SK-N-SH treated with all-trans-retinoic acid at 6 μM for 48 hours (cell line): ENCODE measurements around the gene MAST3.
A peak's percentile ranks its signal among the peaks of the same experiment; 100 is the strongest.

Experiments
- ATAC-seq: fragments of 200-7000 bp; cut with Tn5 transposase; 3 replicates; pipeline ENCODE4 v1.9.1; 2020; ENCODE audit warnings: mild to moderate bottlenecking, moderate library complexity
- ARNTL ChIP-seq: fragments of 450-650 bp; formaldehyde crosslinking; IDR thresholded peaks from 2 replicates; pipeline ENCODE4 v1.5.0; 2020; ENCODE audit warnings: low read depth, mild to moderate bottlenecking, moderate library complexity, borderline replicate concordance
- BACH2 ChIP-seq: fragments of 250-450 bp; sonication (Bioruptor Pico); IDR thresholded peaks from 2 replicates; pipeline ENCODE4 v1.9.0; 2021; ENCODE audit warnings: mild to moderate bottlenecking, borderline replicate concordance
- CSDC2 ChIP-seq: fragments of 250-450 bp; sonication (Bioruptor Pico); IDR thresholded peaks from 2 replicates; pipeline ENCODE4 v1.5.0; 2020; ENCODE audit warnings: mild to moderate bottlenecking, moderate library complexity
- ESRRG ChIP-seq: fragments of 250-450 bp; sonication (Bioruptor Pico); IDR thresholded peaks from 2 replicates; pipeline ENCODE4 v1.6.1; 2021; ENCODE audit warnings: mild to moderate bottlenecking
- PPARA ChIP-seq: fragments of 250-450 bp; sonication (Bioruptor Pico); IDR thresholded peaks from 2 replicates; pipeline ENCODE4 v1.5.0; 2020; ENCODE audit warnings: mild to moderate bottlenecking, borderline replicate concordance
- SNAI2 ChIP-seq: fragments of 250-450 bp; sonication (Bioruptor Pico); IDR thresholded peaks from 2 replicates; pipeline ENCODE4 v1.5.0; 2020; ENCODE audit warnings: mild to moderate bottlenecking, moderate library complexity
- TCF4 ChIP-seq: fragments of 250-450 bp; sonication (Bioruptor Pico); IDR thresholded peaks from 2 replicates; pipeline ENCODE4 v1.8.0; 2021; ENCODE audit warnings: mild to moderate bottlenecking, moderate library complexity, borderline replicate concordance
- TOX ChIP-seq: fragments of 250-450 bp; sonication (Bioruptor Pico); IDR thresholded peaks from 2 replicates; pipeline ENCODE4 v1.8.0; 2021; ENCODE audit warnings: mild to moderate bottlenecking, moderate library complexity, borderline replicate concordance
- ZC3H10 ChIP-seq: fragments of 250-450 bp; sonication (Bioruptor Pico); IDR thresholded peaks from 2 replicates; pipeline ENCODE4 v1.5.1; 2021; ENCODE audit warnings: mild to moderate bottlenecking, moderate library complexity
- ZNF70 ChIP-seq: fragments of 450-650 bp; formaldehyde crosslinking; IDR thresholded peaks from 2 replicates; pipeline ENCODE4 v1.5.0; 2020; ENCODE audit warnings: mild to moderate bottlenecking, moderate library complexity
- ZNF8 ChIP-seq: fragments of 450-650 bp; formaldehyde crosslinking; IDR thresholded peaks from 2 replicates; pipeline ENCODE4 v1.5.0; 2020; ENCODE audit warnings: mild to moderate bottlenecking, moderate library complexity
- TF ChIP-seq, protein P1 (sequence below): fragments of 250-450 bp; sonication (Bioruptor Pico); IDR thresholded peaks from 2 replicates; pipeline ENCODE4 v1.8.0; 2021; ENCODE audit warnings: low read depth, mild to moderate bottlenecking, moderate library complexity, borderline replicate concordance
- TF ChIP-seq, protein P2 (sequence below): fragments of 250-450 bp; sonication (Bioruptor Pico); IDR thresholded peaks from 2 replicates; pipeline ENCODE4 v1.5.1; 2021; ENCODE audit warnings: mild to moderate bottlenecking, moderate library complexity
- TF ChIP-seq, protein P3 (sequence below): fragments of 250-450 bp; sonication (Bioruptor Pico); IDR thresholded peaks from 2 replicates; pipeline ENCODE4 v1.5.1; 2020; ENCODE audit warnings: low read depth, mild to moderate bottlenecking, moderate library complexity
- TF ChIP-seq, protein P4 (sequence below): fragments of 250-450 bp; sonication (Bioruptor Pico); IDR thresholded peaks from 2 replicates; pipeline ENCODE4 v1.5.0; 2020; ENCODE audit warnings: mild to moderate bottlenecking, moderate library complexity

Gene MAST3

DNA sequence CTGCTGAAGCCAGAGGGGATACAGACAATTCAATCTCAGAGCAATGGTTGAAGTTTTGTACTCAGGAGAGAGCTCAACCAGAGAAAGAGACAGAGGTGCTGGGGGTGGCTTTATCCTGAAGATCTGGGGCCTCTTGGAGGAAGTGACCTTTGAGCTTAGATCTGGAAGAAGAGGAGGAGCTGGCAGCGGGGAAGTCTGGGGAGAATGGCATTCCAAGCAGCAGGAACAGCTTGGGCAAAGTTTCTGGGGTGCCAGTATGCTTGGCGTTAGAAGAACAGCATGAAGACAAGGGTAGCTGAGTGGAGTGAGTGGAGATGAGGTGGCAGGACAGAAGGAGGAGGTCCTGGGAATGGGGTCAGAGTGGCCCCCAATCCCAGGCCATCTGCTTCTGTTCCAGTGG is 11.3 kb downstream of the MAST3 start (continued):
- TF ChIP-seq, protein P1, sequence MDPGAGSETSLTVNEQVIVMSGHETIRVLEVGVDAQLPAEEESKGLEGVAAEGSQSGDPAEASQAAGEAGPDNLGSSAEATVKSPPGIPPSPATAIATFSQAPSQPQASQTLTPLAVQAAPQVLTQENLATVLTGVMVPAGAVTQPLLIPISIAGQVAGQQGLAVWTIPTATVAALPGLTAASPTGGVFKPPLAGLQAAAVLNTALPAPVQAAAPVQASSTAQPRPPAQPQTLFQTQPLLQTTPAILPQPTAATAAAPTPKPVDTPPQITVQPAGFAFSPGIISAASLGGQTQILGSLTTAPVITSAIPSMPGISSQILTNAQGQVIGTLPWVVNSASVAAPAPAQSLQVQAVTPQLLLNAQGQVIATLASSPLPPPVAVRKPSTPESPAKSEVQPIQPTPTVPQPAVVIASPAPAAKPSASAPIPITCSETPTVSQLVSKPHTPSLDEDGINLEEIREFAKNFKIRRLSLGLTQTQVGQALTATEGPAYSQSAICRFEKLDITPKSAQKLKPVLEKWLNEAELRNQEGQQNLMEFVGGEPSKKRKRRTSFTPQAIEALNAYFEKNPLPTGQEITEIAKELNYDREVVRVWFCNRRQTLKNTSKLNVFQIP (CRISPR knock-in tag) = no peak
- TF ChIP-seq, protein P2, sequence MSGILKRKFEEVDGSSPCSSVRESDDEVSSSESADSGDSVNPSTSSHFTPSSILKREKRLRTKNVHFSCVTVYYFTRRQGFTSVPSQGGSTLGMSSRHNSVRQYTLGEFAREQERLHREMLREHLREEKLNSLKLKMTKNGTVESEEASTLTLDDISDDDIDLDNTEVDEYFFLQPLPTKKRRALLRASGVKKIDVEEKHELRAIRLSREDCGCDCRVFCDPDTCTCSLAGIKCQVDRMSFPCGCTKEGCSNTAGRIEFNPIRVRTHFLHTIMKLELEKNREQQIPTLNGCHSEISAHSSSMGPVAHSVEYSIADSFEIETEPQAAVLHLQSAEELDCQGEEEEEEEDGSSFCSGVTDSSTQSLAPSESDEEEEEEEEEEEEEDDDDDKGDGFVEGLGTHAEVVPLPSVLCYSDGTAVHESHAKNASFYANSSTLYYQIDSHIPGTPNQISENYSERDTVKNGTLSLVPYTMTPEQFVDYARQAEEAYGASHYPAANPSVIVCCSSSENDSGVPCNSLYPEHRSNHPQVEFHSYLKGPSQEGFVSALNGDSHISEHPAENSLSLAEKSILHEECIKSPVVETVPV (CRISPR knock-in tag) = no peak
- TF ChIP-seq ARNTL (CRISPR knock-in tag) = no peak
- TF ChIP-seq ZNF8 = no peak
- TF ChIP-seq, all 23 proteins: peak for 0

DNA sequence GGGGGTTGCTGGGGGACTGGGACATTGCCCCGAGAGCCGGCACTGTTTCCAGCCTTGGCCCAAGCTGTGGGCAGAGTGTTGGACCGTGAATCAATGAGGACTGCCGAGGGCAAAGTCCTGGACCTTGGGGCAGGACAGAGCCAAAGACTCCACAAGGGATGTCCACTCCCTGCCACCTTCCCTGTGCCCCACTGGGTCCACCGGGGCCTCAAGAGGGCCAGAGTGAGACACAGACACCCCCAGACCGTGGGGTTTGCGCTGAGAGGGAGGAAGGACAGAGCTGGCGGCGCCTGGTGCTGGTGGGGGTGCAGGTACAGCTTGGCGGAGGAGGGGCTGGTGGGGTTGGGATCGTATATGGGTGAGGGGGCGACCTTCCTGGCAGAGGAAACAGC is 11.8 kb downstream of the MAST3 start:
- ATAC-seq = no peak
- TF ChIP-seq CSDC2 (CRISPR knock-in tag) = no peak
- no peak for TF ChIP-seq TOX (CRISPR knock-in tag)
- TF ChIP-seq SNAI2 (CRISPR knock-in tag) = no peak
- TF ChIP-seq ZNF70 (CRISPR knock-in tag) = no peak
- TF ChIP-seq ZC3H10 (CRISPR knock-in tag) = no peak
- no peak for TF ChIP-seq ARNTL (CRISPR knock-in tag)
- TF ChIP-seq TCF4 = no peak
- TF ChIP-seq, protein P2 (CRISPR knock-in tag) = no peak
- no peak for TF ChIP-seq ZNF8
- no peak for TF ChIP-seq BACH2 (CRISPR knock-in tag)
- TF ChIP-seq, protein P3, sequence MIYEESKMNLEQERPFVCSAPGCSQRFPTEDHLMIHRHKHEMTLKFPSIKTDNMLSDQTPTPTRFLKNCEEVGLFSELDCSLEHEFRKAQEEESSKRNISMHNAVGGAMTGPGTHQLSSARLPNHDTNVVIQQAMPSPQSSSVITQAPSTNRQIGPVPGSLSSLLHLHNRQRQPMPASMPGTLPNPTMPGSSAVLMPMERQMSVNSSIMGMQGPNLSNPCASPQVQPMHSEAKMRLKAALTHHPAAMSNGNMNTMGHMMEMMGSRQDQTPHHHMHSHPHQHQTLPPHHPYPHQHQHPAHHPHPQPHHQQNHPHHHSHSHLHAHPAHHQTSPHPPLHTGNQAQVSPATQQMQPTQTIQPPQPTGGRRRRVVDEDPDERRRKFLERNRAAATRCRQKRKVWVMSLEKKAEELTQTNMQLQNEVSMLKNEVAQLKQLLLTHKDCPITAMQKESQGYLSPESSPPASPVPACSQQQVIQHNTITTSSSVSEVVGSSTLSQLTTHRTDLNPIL (CRISPR knock-in tag) = no peak
- TF ChIP-seq, protein P1 (CRISPR knock-in tag) = no peak
- TF ChIP-seq, protein P4, sequence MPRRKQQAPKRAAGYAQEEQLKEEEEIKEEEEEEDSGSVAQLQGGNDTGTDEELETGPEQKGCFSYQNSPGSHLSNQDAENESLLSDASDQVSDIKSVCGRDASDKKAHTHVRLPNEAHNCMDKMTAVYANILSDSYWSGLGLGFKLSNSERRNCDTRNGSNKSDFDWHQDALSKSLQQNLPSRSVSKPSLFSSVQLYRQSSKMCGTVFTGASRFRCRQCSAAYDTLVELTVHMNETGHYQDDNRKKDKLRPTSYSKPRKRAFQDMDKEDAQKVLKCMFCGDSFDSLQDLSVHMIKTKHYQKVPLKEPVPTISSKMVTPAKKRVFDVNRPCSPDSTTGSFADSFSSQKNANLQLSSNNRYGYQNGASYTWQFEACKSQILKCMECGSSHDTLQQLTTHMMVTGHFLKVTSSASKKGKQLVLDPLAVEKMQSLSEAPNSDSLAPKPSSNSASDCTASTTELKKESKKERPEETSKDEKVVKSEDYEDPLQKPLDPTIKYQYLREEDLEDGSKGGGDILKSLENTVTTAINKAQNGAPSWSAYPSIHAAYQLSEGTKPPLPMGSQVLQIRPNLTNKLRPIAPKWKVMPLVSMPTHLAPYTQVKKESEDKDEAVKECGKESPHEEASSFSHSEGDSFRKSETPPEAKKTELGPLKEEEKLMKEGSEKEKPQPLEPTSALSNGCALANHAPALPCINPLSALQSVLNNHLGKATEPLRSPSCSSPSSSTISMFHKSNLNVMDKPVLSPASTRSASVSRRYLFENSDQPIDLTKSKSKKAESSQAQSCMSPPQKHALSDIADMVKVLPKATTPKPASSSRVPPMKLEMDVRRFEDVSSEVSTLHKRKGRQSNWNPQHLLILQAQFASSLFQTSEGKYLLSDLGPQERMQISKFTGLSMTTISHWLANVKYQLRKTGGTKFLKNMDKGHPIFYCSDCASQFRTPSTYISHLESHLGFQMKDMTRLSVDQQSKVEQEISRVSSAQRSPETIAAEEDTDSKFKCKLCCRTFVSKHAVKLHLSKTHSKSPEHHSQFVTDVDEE (CRISPR knock-in tag) = no peak
- TF ChIP-seq, all 23 proteins: peak for 0

DNA sequence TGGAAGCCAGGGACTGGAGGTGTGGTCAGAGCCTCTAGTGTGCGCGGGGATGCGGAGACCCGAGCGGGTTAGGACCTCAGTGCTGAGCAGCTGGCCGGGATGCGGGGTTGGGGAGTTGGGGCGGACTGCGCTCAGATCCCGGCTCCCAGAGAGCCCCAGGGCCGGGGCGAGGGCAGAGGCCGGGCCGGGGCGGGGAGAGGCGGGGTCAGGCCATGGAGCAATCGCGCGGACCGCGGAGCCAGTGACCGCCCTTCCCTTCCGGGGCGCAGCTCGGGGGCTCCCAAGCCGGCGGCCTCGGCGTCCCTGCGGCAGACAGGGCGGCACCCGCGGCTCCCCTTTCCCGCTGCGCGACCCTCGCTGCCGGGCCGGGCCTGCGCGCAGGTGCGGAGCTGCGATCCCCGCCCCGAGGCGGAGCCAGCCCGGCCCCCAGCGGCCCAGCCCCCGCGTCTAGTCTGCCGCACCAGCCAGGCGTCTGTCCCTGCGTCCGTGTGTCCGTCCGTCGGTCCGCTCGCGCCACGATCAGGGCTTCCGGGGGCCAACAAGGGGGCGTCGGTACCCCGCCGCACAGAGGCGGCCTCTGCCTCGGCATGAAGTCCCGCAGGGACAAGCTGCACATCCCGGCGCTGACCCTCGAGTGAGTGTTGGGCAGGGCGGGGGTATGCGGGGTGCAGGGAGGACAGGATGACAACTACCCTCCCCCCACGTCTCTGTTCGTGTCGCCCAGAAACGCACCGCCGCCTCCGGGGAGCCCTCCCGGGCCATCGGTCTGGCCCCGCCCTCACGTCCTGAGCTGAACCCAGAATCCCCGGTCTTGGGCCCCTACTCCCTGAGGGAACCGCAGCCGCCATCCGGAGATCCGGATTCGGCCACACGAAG is 12.4 kb downstream of the MAST3 start:
- TF ChIP-seq, protein P2 (CRISPR knock-in tag) = no peak
- TF ChIP-seq, protein P4 (CRISPR knock-in tag) = no peak
- no peak for TF ChIP-seq TCF4
- TF ChIP-seq ESRRG (CRISPR knock-in tag) = no peak
- TF ChIP-seq SNAI2 (CRISPR knock-in tag) = no peak
- TF ChIP-seq PPARA (CRISPR knock-in tag) = no peak
- no peak for TF ChIP-seq ZNF8
- TF ChIP-seq, protein P1 (CRISPR knock-in tag) = no peak
- TF ChIP-seq CSDC2 (CRISPR knock-in tag) = no peak
- TF ChIP-seq, all 23 proteins: peak for 0
- ATAC-seq = peak; percentile 72
